ENCODE data around the gene CDC23.
"Not testable (repeated sequence)": the region's sequence is repeated elsewhere in the genome, so short reads cannot be mapped to it uniquely, and the experiment has no call there.

CDC23 gene

DNA sequence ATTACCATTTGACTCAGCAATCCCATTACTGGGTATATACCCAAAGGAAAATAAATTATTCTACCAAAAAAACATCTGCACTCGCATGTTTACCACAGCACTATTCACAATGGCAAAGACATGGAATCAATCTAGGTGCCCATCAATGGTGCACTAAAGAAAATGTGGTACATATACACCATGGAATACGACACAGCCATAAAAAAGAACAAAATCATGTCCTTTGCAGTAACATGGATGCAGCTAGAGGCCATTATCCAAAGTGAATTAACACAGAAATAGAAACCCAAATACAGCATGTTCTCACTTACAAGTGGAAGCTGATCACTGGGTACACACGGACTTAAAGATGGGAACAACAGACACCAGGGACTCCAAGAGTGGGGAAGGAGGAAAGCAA is 2.1 kb downstream of the CDC23 start:
- no peak for DNase-seq (ENCODE audit: low spot score)

DNA sequence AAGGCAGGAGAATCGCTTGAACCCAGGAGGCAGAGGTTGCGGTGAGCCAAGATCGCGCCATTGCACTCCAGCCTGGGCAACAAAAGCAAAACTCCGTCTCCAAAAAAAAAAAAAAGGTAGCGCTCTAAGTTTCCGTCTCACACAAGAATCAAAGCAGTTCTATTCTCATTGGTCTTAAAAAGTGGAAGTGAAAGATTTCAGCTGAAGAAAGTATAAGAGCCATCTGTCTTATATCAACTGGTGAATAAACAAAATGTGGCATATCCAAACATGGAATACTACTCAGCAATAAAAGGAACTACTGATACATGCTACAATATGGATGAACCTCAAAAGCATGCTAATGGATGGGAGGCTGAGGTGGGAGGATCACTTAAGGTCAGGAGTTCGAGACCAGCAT is 19.3 kb downstream of the CDC23 start:
- DNase-seq (ENCODE audit: low spot score), result not testable (repeated sequence)

DNA sequence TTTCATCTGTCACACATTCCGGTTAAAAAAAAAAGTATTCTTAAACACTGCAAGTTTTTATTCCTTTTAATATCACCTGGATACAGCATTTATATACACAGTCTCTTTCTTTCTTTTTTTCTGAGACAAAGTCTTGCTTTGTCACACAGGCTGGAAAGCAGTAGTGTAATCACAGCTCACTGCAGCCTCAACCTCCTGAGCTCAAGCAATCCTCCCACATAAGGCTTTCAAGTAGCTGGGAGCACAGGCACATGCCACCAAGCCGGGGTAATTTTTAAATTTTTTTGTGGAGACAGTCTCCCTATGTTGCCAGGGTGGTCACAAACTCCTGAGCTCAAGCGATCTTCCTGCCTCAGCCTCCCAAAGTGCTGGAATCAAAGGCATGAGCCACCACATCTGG is 20.3 kb downstream of the CDC23 start:
- no peak for DNase-seq (ENCODE audit: low spot score)

DNA sequence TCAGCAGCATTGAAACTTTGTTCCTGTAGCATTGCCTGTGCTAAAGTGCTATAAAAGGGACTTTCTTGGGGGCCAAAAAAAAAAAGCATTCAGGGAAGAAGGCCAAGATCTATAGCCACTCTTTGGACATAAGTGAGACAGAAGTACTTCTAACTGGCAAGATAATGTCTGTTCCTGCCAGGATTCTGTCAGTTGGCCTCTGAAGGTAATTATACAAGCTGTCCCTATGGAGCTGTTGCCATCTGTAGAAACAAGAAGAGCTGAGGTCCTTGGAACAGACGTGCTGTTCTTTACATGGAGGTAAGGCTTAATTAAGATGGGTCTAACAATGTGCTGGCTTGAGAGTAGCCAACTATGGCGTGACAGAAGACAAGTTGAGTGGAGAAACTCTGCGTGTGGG is 24.5 kb downstream of the CDC23 start:
- no peak for DNase-seq (ENCODE audit: low spot score)

DNA sequence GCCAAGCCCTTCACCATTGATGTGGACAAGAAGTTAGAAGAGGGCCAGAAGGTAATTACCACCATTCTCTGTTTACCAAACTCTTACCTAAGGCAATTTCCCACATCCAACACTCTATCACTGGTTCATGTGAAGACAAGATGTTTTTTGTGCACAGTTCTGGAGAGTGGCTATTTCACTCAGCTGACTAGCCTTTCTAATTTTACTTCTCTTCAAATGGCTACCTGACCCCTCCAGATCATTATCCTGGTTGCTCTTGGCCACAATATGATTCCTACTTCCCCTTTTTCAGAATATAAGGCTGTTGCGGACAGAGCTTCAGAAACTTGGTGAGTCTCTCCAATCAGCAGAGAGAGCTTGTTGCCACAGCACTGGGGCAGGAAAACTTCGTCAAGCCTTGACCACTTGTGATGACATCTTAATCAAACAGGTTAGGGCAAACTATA is 27.1 kb downstream of the CDC23 start:
- DNase-seq (ENCODE audit: low spot score), result no peak

DNA sequence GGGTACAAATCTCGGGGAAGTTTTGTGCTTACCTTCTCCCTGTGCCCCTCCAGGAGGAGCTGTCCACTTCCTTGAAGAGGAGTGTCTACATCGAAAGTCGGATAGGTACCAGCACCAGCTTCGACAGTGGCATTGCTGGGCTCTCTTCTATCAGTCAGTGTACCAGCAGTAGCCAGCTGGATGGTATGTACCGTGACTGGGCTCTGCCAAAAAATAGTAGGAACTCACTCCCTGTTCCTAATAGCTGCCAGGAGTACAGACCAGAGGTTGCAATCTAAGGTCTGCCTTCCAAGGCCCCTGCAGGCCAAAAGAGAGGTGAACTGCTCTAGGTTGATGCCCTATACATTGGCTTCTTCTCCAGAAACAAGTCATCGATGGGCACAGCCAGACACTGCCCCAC is 30.3 kb downstream of the CDC23 start:
- DNase-seq (ENCODE audit: low spot score), result no peak

DNA sequence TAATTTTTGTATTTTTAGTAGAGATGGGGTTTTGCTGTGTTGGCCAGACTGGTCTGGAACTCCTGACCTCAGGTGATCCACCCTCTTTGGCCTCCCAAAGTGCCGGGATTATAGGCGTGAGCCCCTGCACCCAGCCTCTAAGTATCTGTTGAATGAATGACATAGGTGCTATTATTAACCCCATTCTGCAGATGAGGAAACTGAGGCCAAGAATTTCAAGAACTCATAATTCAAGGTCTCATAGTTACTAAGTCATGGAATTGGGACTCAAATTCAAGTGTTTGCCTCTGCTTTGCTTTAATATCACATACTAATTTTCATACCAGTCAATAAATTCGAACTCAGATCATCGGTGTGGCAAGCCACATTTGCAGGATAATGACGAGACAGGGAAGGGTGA is 32.3 kb downstream of the CDC23 start:
- no peak for DNase-seq (ENCODE audit: low spot score)

DNA sequence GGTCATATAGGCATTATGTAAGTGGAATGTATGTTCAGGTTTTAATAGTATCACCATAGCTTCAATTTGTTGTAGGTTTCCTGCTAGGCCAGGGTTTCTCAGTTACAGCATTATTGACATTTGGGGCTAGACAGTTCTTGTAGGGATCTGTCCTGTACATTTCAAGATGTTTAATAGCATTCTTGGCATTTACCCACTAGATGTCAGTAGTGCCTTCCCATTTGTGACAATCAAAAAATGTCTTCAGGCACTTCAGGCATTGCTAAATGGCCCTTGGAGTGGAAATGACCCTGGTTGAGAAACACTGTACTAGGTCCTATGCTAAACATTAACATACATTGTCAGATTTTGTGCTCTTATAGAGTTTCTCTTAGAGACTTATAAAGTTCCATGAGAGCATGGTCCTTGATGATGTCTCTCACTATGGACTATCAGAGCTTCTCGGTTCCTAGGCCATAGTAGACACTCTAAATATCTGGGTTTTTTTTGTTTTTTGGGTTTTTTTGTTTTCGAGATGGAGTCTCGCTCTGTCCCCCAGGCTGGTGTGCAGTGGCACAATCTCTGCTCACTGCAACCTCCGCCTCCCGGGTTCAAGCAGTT is 32.8 kb downstream of the CDC23 start:
- DNase-seq (ENCODE audit: low spot score), result peak; percentile 39

DNA sequence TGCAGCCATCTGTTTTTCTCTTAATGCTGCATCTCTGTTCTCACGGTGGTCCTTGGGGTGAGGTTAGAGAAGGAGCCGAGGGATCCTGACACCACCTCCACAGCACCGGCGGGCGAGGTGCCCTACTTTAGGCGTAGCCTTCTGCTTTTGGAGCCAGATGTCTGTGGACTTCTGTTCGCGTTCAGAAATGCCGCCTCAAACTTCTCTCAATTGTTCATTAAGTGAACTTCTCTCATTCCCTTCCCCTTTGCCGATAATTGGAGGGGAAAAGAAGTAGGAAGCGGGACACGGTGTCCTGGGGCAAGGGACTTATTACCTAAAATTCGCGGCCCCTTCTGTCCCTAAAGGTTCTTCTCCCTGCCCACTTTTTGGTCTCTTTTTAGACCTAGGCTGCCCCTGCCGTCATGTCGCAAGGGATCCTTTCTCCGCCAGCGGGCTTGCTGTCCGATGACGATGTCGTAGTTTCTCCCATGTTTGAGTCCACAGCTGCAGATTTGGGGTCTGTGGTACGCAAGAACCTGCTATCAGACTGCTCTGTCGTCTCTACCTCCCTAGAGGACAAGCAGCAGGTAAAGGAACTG is 33.8 kb downstream of the CDC23 start:
- DNase-seq (ENCODE audit: low spot score), result no peak

DNA sequence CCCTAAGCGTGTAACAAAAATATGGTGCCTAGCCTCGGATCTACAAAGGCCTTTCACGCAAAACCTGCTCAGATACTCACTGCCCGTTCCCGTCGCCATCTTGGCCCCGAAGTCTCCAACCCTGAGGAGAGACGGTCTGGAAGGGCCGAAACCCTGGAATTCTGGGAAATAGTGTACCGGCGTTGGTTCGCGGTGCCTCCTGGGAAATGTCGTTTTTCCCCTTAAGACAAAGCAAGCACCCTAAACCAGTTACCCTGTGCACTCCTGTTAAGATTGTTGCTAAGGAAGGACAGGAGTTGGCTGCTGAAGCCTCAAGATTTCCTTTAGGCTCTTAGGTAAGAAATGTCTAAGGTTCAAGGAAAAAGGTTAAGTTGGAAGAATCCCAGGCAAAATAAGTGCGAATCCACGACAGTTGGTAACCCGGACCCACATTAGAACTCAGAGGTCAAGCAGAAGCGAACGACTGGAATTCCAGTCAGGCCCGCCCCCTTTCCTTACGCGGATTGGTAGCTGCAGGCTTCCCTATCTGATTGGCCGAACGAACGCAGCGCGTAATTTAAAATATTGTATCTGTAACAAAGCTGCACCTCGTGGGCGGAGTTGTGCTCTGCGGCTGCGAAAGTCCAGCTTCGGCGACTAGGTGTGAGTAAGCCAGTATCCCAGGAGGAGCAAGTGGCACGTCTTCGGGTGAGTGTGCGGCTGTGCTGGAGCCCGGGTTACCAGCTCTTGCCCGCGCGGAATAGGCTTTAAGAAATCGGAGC is 34.4 kb downstream of the CDC23 start, which contains the start of the genes BRD8 and KIF20A:
BRD8 (minus strand) TSS at position 115 of the 761 bp plus-strand sequence; CDS start at position 99, 16 bp downstream.
KIF20A (plus strand) TSS at position 597 of the 761 bp plus-strand sequence. CDS start 569 bp downstream, outside the sequence.
- DNase-seq (ENCODE audit: low spot score), result peak; percentile 93

DNA sequence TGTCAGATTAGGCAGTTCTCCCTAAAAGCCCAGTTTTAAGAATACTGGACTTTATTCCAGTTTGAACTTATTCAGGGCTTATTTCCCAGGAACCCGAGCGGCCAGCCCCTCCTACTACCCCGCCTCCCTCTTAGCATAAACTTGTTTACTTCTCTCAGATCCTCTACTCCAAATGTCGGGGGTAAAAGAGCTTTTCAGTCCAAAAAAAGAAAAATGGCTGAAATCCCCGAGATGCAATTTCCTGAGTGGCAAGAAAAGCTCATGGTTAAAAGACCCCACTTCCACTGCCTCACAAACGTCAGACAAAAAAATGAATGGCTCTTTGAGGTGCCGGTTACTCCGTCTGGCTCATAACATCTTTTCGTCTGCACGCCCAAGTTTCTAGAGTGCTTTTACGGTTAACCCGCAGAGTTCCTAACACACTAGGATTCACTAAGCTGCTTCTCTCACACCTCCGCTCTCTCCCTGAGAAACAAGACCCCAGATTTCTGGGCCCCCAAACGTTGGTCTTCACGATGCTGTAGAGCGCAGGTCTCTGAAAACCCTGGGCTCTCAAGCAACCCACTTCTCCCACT is 35.1 kb downstream of the CDC23 start:
- no peak for DNase-seq (ENCODE audit: low spot score)

DNA sequence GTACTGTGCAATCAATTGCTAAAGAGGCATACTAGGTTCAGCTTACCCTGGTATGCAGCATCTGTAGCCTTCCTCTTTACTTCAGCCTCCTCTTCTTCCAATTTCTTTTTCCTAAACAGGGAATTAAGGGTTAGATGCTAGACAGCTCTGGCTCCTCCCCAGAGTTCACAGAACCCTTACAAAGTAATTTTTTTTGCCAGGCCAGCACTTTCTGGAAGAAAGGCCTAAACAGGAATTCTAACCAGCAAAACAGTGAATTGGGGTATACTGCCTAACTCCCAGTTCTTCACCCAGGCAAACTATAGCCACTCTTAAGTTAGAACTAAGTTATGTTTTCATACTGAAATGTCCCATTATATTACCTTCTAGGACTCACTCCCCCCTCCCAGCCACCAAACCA is 42.8 kb downstream of the CDC23 start:
- no peak for DNase-seq (ENCODE audit: low spot score)

DNA sequence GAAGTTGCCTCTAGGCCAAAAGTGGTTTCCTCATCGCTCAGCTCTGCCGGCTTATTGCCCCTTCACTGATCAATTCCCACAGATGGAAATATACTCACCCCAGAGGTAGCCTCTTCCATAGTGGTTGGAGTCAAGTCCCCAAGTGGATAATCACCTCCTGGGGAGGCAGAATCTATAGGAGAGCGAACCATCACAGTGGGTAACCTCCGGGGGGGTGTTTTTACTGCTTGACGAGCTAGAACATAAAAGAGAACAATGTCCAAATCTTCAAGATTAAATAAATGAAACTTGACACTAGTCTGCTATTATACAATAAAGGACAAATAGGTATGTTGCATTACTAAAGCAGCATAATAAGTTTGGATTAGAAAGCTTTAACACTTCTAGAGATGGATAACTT is 44.0 kb downstream of the CDC23 start:
- DNase-seq (ENCODE audit: low spot score), result no peak

DNA sequence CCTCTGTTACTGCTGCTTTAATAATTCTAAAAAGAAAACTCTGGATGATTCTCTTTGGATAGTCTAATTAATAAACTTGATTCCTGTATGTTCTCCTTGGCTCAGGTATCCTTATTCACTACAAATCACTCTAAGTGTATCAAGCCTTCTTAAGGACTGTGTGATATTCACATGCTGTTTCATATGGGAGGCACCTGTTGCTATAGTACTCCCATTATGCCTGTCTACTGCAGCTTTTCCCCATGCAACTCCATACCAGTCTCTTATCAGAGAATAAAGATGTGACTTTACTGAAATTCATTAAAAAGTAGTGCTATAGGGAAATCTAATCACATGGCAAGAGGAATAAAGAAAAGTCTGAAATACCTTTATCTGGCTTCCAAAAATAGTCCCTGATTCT is 49.4 kb downstream of the CDC23 start:
- DNase-seq (ENCODE audit: low spot score), result no peak

DNA sequence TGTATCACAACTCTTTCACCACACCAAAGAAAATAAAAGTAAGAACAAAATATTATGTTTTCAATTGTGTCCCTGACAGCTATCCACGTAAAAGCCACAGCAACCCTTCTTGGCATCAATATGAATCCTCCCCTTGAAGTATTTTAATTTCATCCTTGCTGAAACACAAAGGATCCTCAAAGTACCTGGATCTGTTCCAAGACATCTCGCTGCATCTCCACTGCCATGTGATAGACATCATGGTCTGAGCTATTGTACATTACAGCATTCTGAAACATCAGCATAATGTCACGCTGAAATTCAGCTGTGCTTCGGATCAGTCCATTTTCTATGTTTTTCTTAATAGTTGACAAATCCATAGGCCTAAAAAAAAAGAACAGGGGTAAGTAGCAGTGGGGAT is 52.4 kb downstream of the CDC23 start:
- DNase-seq (ENCODE audit: low spot score), result no peak

DNA sequence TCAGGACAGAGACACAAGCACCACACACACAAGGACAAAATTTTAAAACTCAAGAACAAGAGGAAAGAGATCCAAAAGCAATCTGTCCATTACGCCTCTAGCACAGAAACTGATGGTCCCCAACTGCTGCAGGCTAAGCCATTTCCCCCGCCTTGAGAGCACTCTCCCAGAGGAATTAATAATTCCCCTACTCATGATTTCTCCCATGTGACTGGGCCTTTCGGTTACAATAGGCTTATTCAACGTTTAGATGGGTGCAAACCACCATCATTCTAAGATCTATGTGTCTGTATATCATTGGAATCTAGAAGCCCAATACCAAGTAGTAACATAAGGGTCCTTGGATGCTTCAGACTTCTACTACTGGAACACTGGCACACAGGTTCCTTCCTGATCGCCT is 53.5 kb downstream of the CDC23 start:
- no peak for DNase-seq (ENCODE audit: low spot score)

DNA sequence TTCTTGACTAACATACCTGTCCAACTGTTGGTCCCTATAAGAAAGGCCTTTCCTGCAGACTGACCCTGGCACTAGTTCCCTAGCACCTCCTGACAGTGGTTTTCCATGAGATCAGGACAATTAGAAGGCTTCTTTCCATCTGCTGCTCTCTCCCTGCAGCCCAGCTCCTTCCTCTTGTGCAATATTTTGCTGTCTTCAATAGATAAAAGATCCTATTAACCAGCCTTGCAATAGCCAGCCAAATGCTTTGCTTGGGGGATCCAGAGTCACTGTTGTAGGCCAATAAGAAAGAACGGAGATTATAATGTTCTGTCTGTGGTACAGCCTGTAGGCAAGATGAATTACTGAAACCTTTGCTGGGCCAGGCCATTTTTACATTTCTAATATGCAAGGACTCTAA is 55.5 kb downstream of the CDC23 start:
- DNase-seq (ENCODE audit: low spot score), result no peak

DNA sequence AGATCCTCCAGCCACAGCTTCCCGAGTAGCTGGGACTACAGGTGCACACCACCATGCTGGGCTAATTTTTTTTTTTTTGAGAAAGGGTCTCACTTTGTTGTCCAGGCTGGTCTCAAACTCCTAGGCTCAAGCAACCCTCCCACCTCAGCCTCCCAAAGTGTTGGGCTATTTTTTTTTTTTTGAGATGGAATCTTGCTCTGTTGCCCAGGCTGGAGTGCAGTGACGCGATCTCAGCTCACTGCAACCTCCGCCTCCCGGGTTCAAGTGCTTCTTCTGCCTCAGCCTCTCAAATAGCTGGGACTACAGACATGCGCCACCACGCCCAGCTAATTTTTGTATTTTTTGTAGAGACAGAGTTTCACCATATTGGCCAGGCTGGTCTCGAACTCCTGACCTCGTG is 57.1 kb downstream of the CDC23 start:
- not testable (repeated sequence) for DNase-seq (ENCODE audit: low spot score)

DNA sequence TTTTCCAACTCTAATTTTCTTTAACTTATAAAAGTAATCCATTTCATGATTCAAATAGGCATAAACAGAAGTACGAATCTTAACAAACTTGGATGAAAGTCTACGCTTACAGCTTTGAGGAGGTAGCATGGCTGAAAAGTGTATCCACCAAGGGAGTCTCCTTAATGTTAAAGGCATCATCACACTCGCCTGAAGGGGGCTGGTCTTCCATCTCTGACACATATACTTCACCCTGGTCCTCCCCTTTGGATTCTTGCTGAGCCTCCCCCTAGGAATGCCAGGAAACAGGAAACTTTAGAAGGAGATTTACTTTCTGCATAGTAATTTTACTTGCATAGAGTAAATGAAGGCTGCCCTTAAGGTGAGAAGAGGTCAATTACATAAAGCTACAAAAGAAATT is 63.6 kb downstream of the CDC23 start:
- DNase-seq (ENCODE audit: low spot score), result no peak

DNA sequence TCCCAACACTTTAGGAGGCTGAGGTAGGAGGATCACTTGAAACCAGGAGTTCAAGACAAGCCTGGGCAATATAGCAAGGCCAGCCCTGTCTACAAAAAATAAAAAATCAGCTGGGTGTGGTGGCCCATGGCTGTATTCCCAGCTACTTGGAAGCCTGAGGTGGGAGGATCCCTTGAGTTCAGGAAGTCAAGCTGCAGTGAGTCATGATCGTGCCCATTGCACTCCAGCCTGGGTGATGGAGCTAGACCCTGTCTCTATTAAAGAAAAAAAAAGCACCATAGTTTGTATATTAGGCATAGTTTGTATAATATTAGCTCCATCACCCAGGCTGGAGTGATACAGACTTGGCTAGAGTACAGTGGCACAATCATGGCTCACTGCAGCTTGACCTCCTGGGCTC is 64.3 kb downstream of the CDC23 start:
- no peak for DNase-seq (ENCODE audit: low spot score)

DNA sequence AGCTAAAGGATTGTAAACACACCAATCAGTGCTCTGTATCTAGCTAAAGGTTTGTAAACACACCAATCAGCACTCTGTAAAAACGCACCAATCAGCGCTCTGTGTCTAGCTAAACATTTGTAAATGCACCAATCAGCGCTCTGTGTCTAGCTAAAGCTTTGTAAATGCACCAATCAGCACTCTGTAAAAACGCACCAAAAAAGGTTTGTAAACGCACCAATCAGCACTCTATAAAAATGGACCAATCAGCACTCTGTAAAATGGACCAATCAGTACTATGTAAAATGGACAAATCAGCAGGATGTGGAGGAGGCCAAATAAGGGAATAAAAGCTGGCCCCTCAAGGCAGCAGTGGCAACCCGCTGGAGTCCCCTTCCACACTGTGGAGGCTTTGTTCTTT is 69.5 kb downstream of the CDC23 start:
- not testable (repeated sequence) for DNase-seq (ENCODE audit: low spot score)

DNA sequence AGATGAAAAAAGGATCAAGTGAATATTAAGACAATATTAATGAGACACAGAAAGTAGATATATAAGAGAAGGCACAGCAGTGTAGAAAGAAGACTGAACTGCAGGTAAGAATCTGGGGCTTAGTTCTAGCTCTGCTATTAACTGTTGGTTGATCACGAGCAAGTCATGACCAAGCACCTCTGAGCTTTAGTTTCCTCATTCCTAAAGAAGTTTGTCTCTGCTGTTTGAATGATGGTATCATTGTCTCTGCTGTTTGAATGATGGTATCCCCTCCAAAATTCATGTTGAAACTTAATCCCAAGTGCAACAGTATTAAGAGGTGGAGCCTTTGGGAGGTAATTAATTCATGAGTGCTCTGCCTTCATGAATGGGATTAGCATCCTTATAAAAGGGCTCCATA is 71.4 kb downstream of the CDC23 start:
- no peak for DNase-seq (ENCODE audit: low spot score)

DNA sequence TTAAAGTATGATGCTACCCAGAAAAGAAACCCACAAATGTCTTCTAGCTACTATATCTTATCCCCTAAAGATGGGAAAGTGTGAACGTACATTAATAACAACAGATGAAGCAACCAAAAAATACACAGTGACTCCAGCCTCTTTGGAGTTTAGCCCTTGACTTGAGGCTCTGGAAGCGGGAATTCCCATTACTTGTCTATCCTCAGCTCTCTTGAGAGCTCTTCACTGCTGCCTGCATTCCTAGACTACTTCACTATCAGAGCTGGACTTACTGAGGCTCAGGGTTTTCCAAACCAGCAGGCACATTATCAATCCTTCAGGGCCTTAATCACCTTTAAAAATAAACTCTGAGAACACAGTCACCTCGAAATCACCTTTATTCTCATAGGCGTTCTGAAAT is 72.9 kb downstream of the CDC23 start:
- no peak for DNase-seq (ENCODE audit: low spot score)
